ENCODE results near the gene HPD.
"Not testable (repeated sequence)": the region's sequence is repeated elsewhere in the genome, so short reads cannot be mapped to it uniquely, and the experiment has no call there.

The HPD gene

DNA sequence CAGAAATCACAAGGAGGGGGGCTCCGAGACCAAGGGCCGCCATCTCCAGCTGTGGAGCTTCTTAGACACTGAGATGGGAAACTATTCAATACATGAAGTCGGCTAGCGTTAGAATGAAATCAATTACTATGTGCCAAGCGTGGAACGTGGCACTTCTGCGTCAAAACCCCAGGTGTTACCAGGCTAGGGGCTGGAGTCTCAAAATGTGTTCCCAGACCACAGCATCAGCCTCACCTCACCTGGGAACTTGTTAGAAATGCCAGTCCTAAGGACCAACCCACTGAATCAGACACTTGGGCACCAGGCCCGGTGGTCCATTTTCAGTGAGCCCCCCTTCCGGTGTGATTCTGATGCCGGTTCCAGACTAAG lies 59.9 kb downstream of the HPD start:
- no peak for DNase-seq (ENCODE audit: low spot score)

DNA sequence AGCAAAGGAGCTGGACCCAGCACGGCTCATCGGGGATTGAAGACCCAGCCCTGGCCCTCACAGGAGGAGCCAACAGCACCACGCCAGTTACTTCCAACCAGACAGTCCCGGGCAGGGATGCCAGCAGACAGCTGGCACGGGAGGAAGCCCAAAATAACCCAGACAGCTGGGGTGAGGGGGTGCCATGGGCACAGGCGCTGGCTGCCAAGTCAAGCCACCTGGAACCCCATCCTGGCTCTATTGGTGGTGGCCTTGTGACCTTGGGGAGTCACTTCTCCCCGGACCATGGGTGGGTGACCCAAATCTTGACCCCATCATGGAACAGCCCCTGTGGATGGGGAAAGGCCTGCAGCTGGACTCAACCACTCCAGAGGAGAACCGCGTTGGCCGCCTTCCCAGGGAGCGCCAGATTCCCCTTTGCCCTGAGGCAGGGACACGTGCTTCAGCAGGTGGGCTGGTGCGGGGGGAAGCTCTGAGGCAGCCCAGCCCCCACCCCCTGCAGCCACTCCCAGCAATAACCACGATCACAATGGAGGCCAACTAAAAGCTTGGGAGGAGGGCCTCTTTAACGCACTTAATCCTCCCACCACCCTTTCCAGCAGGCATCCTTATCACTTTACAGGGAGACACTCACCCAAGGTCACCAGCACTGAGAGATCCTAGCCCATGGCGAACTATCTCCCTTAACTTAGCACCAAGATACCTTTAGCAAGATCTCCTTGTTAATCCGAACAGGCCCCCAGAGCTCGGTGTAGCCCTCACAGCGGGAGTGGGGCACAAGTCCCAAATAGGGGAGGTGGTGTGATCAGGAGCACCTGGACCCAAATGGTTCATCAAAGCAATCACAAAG lies 60.5 kb downstream of the HPD start:
- DNase-seq (ENCODE audit: low spot score): no peak

DNA sequence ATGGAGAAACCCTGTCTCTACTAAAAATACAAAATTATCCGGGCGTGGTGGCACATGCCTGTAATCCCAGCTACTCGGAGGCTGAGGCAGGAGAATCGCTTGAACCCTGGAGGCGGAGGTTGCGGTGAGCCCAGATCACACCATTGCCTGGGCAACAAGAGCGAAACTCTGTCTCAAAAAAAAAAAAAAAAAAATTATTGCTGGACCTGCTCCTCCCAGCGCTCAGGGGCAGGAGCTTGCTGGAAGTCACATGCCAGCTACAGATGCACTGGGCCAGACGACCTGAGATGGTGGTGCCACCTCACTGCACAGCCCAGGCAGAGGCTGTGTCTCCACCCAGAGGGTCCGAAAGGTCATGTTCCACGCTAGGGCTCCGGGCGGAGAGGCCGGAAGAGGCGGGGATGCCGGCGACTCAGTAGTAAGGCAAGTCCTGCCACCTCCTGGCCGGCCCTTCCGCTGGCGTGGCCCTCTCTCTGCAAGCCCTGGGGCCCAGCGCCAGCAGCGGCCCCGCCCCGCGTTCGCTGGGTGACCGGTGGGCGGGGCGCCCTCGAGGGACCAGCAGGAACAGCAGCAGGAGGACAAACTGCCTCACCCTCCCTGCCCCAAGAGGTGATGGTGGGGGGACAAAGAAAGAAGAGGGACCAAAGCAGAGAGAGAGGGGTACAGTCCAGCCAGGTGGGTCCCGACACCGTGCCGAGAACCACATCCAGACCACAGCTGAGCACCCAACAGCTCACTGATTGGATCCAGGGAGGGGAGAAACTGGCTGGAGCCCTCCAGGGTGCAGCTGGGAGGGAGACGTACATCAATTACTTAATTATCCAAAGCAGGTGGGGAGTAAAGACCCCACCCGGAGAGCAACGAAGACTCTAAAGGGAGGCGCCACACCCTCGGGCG lies 61.6 kb downstream of the HPD start:
- peak; percentile 96 for DNase-seq (ENCODE audit: low spot score)

DNA sequence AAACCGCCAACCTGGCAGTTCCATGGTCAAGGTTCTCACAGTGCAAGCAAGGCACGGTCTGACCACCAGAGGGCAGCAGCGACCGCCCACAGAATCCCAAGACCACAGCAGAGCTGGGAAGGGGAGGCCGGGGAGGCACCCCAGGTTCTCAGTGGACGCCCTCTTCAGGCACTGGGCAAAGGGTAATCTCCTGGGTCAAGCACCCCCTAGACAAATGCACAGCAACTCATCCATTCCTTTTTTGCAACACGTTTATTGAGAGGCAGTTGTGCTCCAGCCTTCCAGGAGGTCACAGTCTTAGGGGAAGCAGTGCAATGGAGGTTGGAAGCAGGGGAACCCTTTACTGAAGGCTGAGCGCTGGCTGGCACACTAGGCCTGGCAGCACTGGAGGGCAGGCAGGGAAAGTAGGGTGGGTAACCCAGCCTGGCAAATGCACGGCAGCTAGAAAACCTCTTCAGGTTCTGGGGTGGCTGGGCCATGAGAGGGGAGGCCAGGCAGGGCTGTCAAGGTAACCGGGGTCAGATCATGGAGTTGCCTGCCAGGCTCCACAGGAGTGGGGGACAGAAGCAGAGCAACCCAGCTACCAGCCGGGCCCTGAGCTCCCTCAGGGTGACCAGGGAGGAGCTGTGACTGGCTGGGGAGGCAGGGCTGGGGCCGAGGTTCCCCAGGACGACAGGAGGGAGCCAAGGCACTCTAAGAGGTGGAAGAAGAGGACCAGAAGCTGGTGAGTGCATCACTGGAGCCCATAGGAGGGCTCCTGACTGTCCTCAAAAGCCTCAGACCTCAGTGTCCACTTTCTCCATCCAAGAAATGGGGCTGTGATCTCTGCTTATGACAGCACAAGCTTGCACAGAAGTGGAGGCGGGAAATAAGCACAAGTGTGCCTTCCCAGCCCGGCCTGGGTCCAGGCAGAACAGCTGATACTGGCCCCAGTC lies 63.4 kb downstream of the HPD start:
- DNase-seq (ENCODE audit: low spot score): peak; percentile 86

DNA sequence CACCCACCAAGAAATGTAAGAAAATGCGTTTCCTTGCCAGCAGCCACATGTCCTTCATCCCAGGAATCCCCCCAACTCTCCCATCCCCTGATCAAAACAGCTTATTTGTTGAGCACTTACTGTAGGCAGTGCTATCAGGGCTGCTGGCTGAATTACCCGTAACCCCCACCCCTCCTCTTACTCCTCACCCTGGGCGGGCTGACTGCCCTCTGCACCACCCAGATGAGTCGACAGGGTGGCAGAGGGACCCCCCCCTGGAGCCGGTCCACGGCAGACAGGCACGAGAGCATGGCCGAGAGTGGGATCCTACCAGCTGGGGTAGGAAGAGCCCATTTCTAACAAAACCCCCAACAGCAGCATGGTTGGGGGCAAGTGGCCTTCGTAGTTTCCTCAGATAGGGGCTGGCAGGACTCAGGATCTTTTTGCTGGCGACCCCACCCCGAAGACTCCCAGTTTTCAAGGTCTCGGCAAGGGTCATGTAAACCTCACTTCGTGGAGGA lies 64.1 kb downstream of the HPD start:
- no peak for DNase-seq (ENCODE audit: low spot score)

DNA sequence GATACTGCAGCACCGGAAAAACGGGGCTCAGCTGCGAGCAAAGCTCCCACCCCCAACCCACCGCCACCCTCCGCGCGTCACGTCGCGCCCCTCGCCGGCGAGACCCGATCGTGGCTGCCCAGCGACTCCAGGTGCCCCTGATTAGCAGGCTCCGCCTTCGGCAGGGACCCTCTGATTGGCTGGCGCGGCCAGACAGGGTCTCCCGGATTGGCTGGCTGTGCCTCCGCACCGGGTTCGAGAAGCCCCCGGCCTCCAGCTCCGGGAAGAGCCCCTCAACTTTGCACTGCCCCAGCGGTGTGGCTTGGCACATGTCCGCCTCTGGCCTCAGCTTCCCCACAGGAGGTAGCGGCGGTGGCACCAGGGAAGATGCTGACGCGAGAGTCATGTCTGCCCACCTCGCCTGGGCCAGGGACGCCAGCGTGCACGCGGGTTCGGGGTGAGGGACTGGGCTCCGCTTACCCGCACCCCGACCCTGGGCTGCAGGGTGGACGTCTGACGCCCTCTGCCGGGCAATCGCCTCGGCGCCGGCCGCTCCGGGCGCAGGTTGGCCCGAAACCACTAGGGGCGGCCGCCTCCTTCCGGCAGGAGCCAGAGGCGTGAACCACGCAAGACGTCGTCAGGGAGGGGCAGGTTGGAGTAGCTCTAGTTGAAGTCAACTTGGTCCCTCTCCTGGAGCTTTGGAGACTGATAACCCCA lies 64.7 kb downstream of the HPD start:
- peak; percentile 96 for DNase-seq (ENCODE audit: low spot score)

DNA sequence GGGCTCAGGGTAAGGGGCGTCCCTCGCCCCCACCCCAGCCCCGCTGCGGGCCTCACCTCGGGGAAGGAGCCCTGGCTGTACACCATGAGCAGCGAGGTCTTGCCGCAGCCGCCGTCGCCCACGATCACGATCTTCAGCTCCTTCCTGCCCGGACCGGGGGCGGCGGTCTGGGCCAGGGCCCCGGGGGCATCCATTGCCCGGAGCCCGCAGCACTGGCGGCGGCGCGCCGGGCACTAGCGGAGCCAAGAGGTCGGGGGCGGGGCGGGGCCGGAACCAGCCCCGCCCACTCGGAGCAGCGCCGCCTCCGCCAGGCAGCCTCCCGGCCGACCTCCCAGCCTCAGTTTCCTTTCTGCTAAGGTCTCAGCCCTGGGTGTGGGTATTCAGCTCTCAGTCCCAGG lies 65.2 kb downstream of the HPD start, which contains the start of gene RHOF:
Gene RHOF (minus strand): TSS at position 249 of the 398 bp plus-strand sequence. CDS start 55 bp downstream, at position 194.
- peak; percentile 76 for DNase-seq (ENCODE audit: low spot score)

DNA sequence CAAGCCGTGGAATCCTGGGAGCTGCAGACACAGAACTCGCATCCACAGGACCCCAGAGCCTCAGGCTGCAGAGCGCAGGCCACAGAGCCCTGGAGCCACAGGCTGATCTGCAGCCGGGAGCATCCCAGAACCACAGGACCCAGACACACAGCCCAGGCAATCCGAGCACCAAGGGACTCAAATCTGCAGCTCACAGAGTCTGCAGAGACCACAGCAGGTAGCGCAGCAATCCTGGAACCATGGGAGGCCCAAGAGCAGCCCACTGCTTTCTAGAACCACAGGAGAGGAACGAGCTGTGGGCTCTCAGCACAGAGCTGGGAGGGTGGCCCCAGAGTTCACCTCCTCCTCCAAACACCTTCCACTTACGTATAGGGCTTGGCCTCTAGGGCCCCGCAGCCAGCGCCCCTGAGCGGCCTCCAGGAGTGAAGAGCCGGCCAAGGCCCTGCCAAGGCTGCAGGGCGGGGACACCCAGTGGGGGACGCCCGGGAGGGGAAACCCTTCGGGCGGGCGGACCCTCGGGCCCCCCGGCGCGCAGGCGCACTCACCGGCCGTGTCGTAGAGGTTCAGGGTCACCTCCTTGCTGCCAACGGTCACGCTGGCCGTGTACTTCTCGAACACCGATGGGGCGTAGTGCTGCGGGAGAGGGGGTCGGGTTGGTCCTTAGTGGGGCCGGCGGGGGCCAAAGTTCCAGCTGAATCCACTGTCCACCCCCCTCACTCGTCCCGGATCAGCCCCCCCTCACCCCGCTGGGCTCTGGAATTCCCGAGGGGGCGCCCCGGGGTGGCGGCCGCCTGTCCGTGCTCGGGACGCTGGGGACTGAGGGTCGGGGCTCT lies 65.8 kb downstream of the HPD start:
- no peak for DNase-seq (ENCODE audit: low spot score)

DNA sequence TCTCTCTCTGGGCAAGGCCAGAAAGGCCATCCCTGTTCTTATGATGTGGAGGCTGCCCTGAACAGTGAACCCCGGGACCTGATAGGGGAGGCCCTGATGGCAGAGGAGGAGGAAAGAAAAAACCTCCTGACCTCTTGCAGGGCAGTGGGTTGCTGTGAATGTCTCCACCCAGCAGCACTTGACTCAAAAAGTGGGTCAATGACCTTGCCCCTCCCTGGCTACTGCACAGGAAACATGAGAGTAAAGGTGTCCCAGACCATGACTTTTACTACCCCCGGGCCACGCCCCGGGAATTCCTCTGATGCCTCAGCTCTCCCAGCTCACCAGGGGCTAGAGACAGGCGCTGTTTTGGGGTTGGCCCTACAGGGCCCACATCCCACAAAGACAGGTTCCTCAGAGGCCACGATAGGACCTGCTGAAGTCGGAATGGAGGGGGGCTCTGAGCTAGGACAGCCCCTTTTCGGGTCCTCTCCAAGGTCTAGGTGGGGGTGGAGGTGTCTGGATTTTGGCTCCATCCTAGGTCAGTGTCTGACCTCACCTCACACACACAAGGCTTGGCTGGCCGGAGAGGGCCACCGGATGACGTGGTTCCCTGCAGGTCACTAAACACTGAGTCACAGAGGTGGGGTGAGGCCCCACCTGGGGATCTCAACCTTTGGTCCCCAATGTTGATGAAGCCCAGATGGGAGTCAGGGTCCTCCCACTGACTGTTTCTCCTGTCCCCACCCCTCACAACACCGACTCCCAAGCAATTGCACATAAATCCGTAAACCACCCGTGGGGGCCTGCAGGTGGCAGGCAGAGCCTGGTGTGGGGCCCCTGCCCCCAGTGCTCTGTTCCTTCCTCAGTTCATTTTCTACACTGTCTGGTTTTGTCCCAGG lies 66.7 kb downstream of the HPD start:
- DNase-seq (ENCODE audit: low spot score): peak; percentile 72

DNA sequence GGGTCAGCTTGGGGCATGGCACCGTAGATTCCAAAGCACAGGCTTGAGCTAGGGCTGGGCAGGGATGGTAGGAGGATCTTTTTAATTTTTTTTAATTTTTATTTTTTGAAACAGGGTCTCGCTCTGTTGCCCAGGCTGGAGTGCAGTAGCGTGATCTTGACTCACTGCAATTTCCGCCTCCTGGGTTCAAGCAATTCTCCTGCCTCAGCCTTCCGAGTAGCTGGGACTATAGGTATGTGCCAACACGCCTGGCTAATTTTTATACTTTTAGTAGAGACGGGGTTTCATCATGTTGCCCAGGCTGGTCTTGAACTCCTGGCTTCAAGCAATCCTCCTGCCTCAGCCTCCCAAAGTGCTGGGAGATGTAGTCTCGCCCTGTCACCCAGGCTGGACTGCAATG lies 67.9 kb downstream of the HPD start:
- DNase-seq (ENCODE audit: low spot score): not testable (repeated sequence)

DNA sequence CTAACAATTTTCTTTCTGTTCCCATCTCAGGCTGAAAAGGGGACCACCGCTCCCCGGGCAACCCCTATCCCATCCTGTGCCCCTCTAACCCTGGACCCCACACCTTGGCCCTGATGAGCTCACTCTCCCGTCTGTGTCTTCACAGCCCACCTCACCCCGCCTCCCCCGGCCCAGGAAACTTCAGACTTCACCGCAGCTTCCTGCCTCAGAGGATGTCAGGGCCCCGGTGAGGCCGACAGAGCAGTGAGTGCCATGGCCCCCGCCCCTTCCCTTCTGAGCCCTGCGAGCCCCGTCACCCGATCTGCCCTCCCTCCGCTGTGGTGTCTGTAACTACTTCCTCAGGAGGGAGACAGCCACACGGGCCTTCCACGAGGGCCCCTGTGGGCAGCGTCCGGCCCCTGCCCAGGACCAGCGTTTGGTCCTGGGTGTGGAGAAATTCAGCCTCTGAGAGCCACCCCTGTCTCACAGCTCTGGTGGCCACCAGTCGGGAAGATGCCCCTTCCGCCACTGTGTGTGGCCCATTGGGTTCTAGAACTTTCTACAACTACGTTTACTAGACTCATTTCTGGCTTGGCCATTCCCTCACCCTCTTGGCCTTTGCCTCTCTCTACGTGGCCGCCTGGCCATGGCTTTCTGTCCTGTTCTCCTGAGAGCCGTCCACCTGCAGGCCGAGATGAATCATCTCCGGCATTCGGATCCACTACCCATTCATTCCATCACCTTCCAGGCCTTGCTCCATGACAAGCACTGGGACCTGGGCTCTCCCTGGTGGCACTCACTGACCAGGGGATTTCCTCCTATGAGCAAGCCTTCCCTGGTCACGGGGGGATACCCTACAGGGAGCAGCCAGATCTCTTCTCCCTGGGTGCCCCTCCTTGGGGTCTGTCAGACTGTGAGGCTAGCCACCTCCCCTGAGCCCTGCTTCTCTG lies 68.6 kb downstream of the HPD start:
- no peak for DNase-seq (ENCODE audit: low spot score)

All from RKO (cell line).